C4-2B (cell line): ENCODE data around the gene STXBP4.

Experiments used
- CTCF ChIP-seq: fragments of 450-650 bp; conservative IDR thresholded peaks from 2 replicates; pipeline ENCODE4 v1.5.1; 2017; ENCODE audit warnings: mild to moderate bottlenecking
- ZFX ChIP-seq: fragments of 450-650 bp; IDR thresholded peaks from 2 replicates; pipeline ENCODE4 v1.6.1; 2017

GRCh38 chr17:55081559-55081958, 113.0 kb downstream of the STXBP4 start:
- TF ChIP-seq CTCF, result no peak
- no peak for TF ChIP-seq ZFX
